Inferior parietal cortex (tissue), 1 donor: ENCODE data around the gene CDH13.
A peak's percentile ranks its signal among the peaks of the same experiment; 100 is the strongest.

Source experiments
- DNase-seq: peaks from one replicate; pipeline ENCODE4 v3.0.0-alpha.2; 2016; ENCODE audit errors: extremely low spot score

CDH13 gene

GRCh38 chr16:82784573-82784968 lies 157.8 kb downstream of the CDH13 start:
- DNase-seq, result no peak

GRCh38 chr16:82788225-82788624 lies 161.5 kb downstream of the CDH13 start:
- DNase-seq, result no peak

GRCh38 chr16:82788919-82789318 lies 162.2 kb downstream of the CDH13 start:
- no peak for DNase-seq

- DNase-seq, result no peak
These were observed 165.9 kb downstream of the CDH13 start for GRCh38 chr16:82792693-82793092.

GRCh38 chr16:82793528-82794245 lies 166.9 kb downstream of the CDH13 start:
- no peak for DNase-seq

- no peak for DNase-seq
These were observed 169.3 kb downstream of the CDH13 start for GRCh38 chr16:82796047-82796446.

GRCh38 chr16:82801361-82801760 lies 174.6 kb downstream of the CDH13 start:
- DNase-seq, result no peak

GRCh38 chr16:82805866-82806265 lies 179.1 kb downstream of the CDH13 start:
- no peak for DNase-seq

- no peak for DNase-seq
These were observed 180.5 kb downstream of the CDH13 start for GRCh38 chr16:82807311-82807710.

- peak; percentile 47 for DNase-seq
These were observed 181.3 kb downstream of the CDH13 start for GRCh38 chr16:82808036-82808435.

- DNase-seq, result no peak
These were observed 183.3 kb downstream of the CDH13 start for GRCh38 chr16:82810077-82810476.

- no peak for DNase-seq
These were observed 187.3 kb downstream of the CDH13 start for GRCh38 chr16:82814059-82814458.

- DNase-seq, result no peak
These were observed 192.5 kb downstream of the CDH13 start for GRCh38 chr16:82819286-82819685.

- no peak for DNase-seq
These were observed 194.1 kb downstream of the CDH13 start for GRCh38 chr16:82820855-82821254.

- no peak for DNase-seq
These were observed 197.6 kb downstream of the CDH13 start for GRCh38 chr16:82824408-82824807.

GRCh38 chr16:82829301-82829700 lies 202.5 kb downstream of the CDH13 start:
- no peak for DNase-seq

GRCh38 chr16:82830944-82831343 lies 204.2 kb downstream of the CDH13 start:
- DNase-seq, result no peak

GRCh38 chr16:82832821-82833220 lies 206.1 kb downstream of the CDH13 start:
- peak; percentile 25 for DNase-seq

- DNase-seq, result no peak
These were observed 206.7 kb downstream of the CDH13 start for GRCh38 chr16:82833378-82833993.

GRCh38 chr16:82834151-82834815 lies 207.5 kb downstream of the CDH13 start:
- DNase-seq, result no peak

- no peak for DNase-seq
These were observed 208.9 kb downstream of the CDH13 start for GRCh38 chr16:82835487-82836155.

GRCh38 chr16:82841108-82841507 lies 214.3 kb downstream of the CDH13 start:
- DNase-seq, result no peak
